Esophagus muscularis mucosa (tissue), 4 donors: ENCODE measurements around the gene RNF144B.

ENCODE experiments used
- CTCF ChIP-seq, 3 experiments: fragments of 200-600 bp in 2 of 3; fragments of 450-650 bp in 1 of 3; sonication (generic) in 2 of 3; IDR thresholded peaks; one replicate each; pipeline ENCODE4 v1.5.1; 2017 to 2019; ENCODE audit warnings: antibody characterized with exemption in 3 of 3, mild to moderate bottlenecking in 2 of 3, moderate library complexity in 1 of 3
- EP300 ChIP-seq: sonication (generic); formaldehyde crosslinking; IDR thresholded peaks from one replicate; pipeline ENCODE4 v1.6.1; 2017; ENCODE audit warnings: antibody characterized with exemption
- POLR2A ChIP-seq: fragments of 450-650 bp; IDR thresholded peaks from one replicate; pipeline ENCODE4 v1.6.1; 2017; ENCODE audit warnings: antibody characterized with exemption, moderate library complexity, mild to moderate bottlenecking, low read depth

DNA sequence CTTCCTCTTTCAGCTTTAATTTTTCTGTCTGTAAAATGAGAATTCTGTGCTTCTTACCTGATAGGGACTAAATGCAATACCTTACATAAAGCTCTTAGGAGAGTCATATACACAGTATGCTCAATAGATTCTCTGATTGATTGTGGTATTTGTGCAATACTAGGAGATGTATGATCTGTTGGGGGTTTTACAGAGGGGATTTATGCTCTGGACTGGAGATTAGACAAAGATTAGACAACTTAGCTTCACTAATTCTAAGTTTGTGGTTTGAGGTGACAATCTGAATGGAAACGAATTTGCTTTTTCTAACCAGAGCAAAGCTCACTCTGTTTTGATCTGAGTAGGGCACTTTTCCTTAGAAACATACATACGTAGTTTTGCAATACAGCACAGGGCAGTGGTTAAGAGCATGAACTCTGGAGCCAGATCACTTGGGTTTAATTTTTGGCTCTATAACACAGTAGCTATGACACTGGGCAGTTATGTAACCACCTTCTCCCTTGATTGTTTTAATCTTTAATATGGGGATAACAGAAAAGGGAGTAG is 126.2 kb downstream of the RNF144B start:
- TF ChIP-seq CTCF (IDR thresholded peaks at IDR 0.05) (no peak), EP300 (no peak), POLR2A (no peak)
